NCI-H82 (cell line): ENCODE measurements around the gene PRICKLE1.

Source experiments
- DNase-seq: peaks from one replicate; lab custom pipeline; 2025; lab: John Stamatoyannopoulos, UW

The PRICKLE1 gene

DNA sequence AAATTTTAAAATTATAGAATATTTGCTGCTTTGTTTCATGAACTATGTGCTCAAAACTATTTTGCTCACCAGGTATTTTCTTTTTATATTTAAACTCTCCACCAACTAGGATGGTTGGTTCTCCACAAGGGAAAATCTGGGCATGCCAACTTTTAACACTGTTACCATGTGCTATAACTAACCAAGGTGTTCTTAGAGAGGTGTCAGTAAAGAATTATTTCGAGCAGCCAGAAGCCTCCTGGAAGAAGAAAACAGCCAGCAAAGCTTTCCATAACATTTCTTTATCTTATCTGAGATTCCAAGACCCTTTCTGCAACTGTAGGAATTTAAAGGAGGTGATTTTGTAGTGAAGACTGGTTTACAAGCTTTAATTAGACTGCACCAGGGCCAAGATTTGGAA lies 97.3 kb downstream of the PRICKLE1 start:
- no peak for DNase-seq

DNA sequence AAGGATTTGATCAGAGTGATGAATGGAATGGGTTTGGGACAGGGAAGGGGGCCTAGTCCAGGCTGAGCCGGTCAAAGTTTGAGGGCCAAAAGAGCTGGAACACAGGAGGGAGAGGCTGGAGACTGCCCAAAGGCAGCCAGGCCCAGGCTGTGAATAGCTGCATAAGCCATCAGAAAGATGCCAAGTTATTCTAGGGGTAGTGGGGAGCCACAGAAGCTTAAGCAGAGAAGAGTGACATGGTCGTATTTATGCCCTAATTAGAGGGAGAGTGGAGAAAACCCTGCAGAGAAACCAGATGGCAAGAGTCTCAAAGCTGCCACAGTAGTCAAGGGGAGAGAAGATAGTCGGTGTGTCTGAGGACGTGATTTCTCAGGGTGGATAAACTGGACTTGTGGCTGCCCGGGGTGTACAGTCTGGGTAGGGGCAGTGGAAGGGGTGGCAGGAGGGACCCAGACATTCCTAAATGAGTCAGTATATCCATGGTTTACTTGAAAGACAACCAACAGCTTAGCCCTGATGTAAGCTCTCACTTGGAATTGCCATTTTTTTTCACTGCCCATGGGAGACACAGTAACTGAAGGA lies 99.2 kb downstream of the PRICKLE1 start:
- DNase-seq: no peak

DNA sequence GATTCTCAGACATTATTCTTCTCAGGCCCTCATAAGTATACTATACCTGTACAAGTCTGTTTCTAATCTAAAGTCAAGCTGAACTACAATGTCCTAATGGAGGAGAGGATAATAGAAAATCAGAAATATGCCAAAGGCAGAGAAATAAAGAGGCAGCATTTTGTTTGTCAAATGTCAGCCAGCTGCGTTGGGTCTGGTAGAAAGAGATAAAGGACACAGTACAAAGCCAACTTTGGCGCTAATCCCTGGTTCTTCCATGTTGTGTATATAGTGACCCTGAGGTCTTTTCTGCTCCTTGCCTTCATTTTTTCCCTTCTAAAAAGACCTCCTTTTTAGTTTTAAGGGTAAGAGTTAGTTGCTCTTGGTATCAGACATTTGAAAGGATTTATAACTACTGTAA lies 103.1 kb downstream of the PRICKLE1 start:
- no peak for DNase-seq

DNA sequence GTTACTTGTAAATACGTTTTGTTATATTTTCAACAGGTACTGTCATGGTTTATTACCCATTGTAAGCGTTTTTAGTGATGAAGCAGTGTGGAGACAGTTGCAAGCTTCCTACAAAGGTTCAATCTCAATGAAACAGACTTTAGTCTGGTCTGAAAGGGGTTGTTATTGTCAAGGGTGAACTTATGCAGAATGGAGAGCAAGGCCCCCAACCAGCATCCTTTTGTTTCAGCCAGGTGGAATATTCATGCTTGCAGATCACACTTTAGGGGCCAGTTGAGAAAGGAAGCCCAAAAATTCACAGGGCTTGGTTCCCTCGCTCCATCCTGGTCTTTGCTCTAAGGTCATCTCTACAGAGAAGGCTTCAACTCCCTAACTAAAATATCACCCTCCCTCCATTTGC lies 103.7 kb downstream of the PRICKLE1 start:
- DNase-seq: no peak

DNA sequence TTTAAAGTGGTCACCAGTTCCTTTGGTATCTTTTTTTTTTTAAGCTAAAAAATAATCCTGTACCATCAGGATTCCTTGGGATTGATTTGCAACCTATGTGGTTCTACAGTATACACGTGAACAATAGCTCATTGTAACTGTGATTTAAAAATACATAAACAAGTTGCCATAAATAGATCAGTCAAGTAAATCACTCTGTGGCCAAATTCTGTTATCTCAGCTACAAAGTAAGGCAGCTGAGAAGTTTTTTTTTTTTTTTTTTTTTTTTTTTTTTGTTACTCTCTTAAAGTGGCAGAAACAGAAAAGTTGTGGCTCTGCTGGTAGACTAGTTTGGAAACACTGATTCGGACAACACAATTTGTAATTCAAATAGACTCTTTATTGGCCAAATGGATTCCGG lies 104.5 kb downstream of the PRICKLE1 start:
- no peak for DNase-seq

DNA sequence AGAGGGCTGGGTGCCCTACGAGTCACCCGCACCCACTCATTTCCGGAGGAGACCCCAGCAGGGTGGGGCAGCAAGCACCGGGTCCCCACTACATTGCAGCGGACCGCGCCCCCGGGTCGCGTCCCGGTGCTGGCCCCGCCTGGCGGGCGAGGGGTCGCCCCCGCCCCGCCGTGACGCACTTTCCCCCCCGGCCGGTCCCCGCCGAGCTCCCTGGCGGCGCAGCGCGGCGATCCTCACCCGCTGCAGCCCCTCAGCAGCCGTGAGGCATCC lies 106.1 kb downstream of the PRICKLE1 start:
- DNase-seq: peak; percentile 53

DNA sequence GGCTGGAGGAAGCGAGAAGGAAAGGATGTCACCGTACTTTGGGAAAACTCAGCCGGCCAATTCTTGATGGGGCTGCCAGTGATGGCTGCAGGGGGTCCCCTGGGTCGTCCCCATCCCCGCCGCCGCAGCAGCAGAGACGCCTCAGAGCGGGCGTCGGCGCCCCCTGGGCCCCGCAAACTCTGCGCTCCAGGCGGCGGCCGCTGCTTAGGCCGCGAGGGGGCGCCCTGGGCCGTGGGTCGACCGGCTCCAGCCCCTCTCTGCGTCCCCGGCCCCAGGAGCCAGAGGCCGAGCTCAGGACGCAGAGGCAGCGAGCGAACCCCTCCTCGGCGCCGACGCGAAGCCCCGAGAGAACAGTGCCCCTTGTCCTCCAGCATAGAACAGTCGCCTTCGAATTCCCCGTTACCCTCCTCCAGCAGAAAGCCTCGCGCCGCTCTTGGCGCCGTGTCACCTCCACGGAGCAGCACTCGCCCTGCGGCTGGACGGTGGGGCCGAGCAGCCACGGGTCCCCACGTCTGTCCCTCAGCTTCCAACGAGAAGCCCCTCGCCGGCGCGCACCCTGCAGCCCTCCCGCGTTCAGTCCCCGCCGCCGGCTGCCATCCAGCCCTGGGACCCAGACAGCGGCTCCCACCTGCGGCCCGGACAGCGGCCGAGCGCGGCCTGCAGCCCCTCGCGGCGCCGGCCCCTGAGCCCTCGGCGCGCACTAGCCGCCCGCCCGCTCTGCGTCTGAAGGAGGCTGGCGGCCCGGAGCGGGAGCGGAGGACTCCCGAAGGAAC lies 106.6 kb downstream of the PRICKLE1 start:
- DNase-seq: peak; percentile 81

DNA sequence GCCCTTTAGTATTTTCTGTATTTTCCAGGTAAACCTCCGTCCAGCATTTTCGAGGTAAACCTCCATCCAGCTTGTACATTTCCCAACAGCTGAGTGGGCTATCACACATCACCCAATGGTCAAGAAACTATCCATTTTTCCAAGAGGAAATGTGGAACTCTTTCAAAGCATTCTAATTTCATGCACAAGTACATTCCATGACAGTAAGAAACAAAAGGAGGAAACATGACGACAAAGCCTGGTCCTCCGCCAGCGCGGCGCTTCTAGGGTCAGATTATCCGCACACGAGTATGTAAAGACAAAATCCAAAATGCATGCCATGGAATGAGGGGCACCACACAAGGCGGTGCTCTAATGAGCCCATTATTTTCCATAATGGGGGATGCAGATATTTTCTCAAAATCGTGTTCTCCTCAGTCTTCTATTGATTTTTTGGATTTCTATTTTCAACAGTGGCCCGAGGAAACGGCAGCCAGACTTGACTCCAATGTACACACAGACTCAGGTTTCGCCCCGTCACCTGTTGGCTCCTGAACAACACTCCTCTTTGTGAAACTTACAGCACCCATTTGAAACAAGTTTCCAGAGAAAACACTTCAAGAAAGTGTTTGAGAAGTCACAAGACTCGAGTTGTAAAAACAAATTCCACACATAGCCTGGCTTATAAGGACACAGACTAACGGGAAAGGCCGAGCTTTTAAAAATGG lies 107.4 kb downstream of the PRICKLE1 start:
- no peak for DNase-seq

DNA sequence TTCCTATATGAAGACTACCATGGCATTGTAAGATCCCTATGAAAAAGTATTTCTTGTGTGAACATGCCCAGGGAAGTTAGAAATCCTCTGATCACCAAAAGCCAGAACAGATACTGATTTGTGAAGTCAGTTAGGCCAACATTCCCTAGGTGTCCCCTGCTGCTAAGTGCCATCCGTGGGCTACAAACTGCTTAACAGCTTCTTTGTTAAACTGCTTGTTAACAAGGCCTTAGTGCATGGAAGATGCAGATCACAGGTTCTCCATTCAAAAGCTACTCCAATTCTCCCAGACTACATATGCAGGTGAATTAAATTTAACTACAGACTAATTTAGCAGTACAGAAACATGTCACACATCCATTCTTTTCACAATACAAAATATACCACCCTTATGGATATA lies 108.2 kb downstream of the PRICKLE1 start:
- no peak for DNase-seq

DNA sequence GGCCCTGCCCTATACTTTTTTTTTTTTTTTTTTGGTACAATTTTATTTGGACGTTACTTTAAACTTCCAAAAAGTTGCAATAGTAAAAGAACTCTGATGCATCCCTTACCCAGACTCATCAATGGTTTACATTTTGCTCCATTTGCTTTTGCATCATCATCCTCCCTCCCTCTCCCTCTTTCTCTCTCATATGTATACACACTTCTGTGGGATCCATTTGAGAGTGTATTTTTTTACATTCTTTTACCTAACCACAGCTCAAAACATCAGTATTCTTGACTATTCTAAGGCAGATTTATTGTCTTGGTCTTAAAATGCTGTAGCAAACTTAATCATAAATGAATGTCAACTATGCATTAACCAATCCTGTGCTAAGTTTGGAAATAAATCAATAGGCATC lies 111.6 kb downstream of the PRICKLE1 start:
- no peak for DNase-seq

DNA sequence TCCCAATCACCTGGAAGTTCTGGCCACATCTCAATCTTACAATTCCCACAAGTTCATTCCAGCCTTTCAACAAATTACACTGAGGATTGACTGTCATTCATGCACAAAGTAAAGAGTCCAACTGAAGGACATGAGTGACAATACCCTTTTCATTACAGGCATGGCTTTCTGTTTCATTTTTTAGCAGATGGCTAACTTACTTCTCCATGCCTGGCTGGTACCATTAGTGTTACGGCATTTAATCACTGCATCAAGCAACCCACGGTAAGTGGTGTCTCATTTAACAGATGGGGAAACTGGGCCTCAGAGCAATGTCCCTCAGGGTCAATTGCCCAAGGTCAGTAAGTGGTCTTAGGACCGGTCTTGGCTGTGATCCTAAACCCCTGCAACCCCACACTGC lies 114.4 kb downstream of the PRICKLE1 start:
- DNase-seq: no peak

DNA sequence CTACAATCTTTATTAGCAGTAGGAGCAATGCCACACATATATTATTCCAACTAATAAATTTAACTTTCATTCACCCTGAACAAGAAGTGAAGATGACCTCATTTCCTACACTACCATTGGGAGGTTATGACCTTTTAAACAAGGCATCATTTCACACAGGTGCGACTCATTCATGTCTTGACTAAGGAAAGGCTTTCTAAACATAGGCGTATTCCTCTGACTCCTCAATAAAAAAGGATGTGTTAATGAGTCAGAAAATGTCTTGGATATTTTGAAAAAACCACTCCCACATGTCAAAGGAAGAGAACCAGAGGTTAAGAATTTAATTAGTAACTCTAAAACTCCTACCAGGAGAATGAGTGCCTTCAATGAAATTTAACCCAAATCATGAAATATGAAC lies 115.2 kb downstream of the PRICKLE1 start:
- DNase-seq: no peak

DNA sequence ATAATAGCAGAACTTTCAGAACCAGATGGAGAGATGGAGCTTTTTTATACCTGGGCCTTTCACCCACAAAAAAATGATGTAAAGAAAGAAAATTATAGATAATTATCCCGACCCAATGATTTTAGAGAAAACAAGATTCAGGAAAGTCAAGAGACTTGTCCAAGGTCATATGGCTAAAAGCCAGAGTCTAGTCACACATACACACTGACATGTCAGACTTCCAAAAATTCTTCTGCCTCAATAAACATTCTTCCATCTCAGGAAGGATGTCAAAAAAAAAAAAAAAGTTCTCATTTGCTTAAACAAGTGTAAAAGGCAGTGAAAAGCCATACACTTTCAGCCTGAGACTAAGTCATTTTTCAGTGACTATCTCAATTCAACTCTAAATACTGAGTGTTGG lies 116.0 kb downstream of the PRICKLE1 start:
- no peak for DNase-seq

DNA sequence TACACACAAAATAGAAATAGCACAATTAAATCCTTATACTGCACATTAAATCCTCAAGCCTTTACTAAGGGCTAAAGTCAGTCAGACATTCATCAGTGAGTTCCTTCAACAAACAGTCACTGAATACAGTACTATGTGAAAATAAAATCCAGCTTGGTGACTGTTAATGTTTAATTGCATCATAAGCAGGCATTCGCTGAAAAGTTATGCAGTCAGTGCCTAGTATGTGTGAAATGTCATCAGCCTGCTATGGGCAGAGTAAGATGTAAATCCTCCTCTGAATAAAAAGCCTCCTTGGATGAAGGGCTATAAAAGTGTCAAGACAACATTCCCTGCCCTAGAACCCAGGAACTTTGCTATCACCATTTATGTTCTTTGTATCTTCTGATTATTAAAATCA lies 116.4 kb downstream of the PRICKLE1 start:
- no peak for DNase-seq

DNA sequence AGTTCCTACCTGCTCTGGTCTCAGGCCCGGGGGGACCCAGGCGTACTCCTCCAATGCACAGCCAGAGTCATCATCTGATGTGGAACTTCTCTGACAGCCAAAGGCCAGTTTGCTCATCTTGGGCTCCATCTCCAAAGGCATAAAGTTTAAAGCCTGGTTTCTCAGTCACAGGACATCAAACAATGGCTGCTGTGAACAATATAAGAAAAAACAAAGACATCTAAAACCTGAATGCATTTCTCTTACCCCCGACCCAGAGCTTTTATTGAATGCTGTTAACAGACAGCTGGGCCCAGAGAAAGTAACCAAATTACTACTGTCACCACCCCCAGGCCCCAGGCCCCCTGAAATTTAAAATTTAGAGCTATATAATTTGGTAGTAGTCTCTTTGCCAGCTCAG lies 117.2 kb downstream of the PRICKLE1 start:
- DNase-seq: no peak

DNA sequence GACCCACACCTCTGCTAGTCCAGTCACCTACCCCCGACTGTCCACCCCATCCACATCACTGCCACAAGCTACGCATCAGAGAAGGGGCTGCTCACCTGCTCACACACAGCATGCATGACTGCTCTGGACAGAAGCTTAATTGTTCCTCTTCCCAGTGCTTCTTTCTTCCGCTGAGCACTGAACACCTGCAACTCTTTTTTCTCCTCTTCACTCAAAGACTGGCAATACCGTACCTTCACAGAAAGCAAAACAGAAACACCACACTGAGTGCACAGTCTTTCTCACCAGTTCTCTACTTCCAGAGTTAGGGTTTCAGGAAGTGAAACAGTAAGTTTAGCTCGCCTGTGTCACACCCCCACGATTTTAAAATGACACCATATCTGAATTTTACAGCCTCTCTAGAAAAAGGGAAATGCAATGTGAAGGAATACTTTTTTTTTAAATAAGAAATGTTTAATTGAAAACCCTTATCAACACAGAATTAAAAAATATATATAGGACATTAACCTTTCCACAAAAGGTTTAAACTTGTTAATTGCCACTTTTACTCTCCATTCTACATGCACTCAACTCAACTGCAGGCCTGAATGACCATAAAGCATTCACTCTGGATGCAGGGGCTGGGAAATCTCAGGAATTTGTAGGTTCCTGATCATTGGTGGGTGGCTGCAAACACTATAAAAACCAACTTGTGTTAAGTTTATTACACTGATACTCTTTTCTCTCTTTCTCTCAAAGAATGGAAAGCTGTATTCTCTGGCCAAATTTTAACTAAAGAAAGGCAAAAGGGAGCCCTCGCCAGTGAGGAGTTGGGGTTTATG lies 120.0 kb downstream of the PRICKLE1 start:
- no peak for DNase-seq

DNA sequence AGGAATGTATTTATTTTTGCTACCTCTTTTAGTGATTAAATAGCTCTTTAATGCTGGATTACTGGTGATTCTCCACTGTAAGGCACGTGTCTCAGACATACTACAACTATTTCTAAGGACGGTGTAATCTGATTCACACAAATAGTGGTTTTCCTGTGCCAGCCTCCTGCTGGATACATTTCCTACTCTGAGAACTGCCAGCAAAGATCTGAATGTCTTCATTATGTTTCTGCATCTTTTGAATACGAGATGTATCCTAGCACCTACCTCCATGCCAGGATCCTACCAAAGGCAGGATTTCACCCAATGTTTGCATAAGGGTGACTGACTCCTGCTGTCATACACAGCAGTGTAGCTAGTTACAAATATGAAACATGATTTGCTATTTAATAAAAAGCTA lies 120.6 kb downstream of the PRICKLE1 start:
- DNase-seq: no peak

DNA sequence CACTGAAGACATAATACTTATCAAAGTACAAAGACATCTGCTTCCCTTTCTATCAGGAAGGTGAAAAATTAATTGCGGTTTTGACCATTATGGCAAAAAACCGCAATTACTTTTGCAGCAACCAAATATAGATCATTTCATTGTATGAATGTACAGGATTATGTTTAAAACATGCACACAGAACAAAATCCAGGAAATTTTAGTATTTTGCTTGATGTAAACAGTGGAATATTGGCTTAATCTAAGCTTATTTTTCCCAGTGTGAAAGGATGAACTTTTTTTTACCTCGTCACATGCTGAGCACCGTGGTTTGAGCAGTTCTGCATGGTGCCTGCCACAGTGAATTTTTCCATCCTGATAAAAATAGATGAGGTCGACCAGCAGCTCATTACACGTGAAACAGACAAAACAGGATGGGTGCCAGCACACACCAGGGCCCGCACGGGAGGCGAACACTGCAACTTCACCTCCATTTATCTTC lies 121.2 kb downstream of the PRICKLE1 start:
- DNase-seq: no peak

DNA sequence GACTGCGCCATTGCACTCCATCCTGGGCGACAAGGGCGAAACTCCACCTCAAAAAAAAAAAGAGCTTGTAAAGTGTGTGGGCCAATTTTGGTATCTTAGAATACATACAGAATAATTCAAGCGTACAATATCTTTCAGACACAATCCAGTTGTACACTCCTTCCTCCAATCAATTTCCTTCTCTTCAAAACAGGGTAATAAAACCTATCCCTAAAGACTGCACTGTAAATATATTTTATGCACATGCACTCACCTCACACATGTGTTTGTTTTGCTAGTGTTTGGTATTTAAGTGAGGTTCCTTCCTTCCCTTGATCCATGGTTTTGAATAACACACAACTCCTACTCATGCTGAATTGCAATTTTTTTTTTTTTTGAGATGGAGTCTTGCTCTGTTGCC lies 125.9 kb downstream of the PRICKLE1 start:
- DNase-seq: no peak

DNA sequence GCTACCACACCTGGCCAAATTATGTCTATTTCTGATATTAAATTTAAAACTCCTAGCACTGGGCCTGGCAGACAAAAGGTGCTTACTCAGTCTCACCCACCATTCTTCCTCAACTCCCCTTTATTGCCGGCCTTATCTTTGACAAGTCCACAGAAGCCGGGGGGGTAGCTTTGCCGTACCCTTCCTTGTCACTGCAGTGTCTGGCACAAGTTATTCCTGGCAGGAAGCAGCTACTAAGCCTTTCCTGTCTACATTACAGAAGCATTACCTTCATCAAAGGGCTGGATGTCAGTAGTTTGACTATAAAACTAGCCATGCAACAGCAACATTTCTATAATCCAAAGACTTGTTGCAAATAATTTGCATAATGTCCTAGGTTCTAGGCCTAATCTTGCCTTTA lies 127.1 kb downstream of the PRICKLE1 start:
- DNase-seq: no peak

DNA sequence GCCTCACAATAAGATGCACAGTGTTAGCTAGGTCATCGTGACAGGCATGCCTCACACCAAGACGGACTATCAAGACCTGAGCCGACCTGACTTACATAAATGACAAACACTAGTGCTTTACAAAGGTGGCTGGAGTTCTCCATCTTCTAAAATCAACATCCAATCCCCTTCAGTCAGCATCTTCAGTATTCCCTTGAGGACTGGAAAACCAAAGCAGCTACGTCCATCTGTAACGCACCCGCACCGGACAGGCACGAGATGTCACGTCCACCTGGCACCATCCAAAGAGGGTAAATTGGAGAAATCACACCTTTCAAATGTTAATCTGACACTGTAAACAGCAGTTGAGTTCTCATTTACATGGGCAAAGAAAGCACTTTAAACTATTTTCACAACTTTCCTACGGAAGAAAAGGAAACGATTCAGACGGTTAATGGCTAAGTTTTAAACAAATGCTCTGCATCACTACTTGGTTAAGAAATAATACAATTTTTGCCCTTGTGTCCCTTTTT lies 130.2 kb downstream of the PRICKLE1 start:
- DNase-seq: no peak

DNA sequence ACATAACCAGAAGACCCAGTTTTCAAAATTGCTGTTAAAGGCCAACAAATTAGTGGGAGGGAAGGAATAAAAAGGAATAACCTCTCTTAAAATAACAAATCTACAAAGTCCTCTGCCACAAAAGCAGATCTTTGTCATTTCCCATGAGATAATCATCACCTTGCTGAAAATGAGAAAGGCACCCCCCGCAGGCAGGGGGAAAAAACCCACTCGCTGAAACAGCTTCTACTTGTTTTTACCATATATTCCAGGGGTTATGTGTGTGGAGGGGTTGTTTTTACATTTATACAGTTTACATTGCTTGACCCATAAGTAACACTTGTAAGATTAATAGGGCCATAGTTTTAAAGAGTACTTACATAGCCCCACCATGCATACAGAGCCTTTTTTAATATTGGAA lies 131.0 kb downstream of the PRICKLE1 start:
- DNase-seq: no peak
